PC-9 (cell line): ENCODE data around the gene CLCN1. TPM values are rescaled to one million over a fixed set of nuclear protein-coding genes. Genes with fewer than 3 reads are reported as not detected.

Experiments
- BruUV-seq: library from RNA; stranded (reverse); fragments of 400-500 nt; replicated peaks from 2 replicates; lab custom pipeline; 2021; lab: Mats Ljungman, UMichigan
- CTCF ChIA-PET: fragments of 300-600 bp; sonication (Branson Sonifier 250); formaldehyde crosslinking; loops from one replicate; lab custom pipeline; 2022; ENCODE audit warnings: antibody characterized with exemption; lab: Charles Lee
- POLR2A ChIA-PET: fragments of 300-600 bp; sonication (Branson Sonifier 250); formaldehyde crosslinking; loops from one replicate; lab custom pipeline; 2022; ENCODE audit warnings: antibody characterized with exemption; ENCODE audit not compliant: unreplicated experiment; lab: Charles Lee
- DNase-seq, 2 experiments: peaks; one replicate each; pipeline versions ENCODE4 v3.0.0 to v3.0.0-alpha.2; 2015 to 2022; ENCODE audit warnings: mixed read lengths in 1 of 2
- H2AFZ ChIP-seq: fragments of 200-600 bp; sonication (generic); 2 replicates; pipeline ENCODE4 v1.8.1; 2017; ENCODE audit warnings: antibody characterized with exemption
- H3F3A ChIP-seq: fragments of 200-600 bp; sonication (generic); 2 replicates; pipeline ENCODE4 v1.8.1; 2017; ENCODE audit warnings: antibody characterized with exemption, mild to moderate bottlenecking, low read depth; ENCODE audit not compliant: insufficient read depth
- H3K27ac ChIP-seq: fragments of 200-600 bp; sonication (generic); 2 replicates; pipeline ENCODE4 v1.6.1; 2016; ENCODE audit warnings: mixed run types
- H3K27me3 ChIP-seq: fragments of 200-600 bp; sonication (generic); 2 replicates; pipeline ENCODE4 v1.6.1; 2016; ENCODE audit warnings: low read depth, mixed run types; ENCODE audit not compliant: insufficient read depth
- H3K36me3 ChIP-seq: fragments of 200-600 bp; sonication (generic); 2 replicates; pipeline ENCODE4 v1.6.1; 2016; ENCODE audit warnings: low read depth, mixed run types
- H3K4me1 ChIP-seq: fragments of 200-600 bp; sonication (generic); replicated peaks from 2 replicates; pipeline ENCODE4 v1.6.1; 2016; ENCODE audit warnings: mixed run types; ENCODE audit not compliant: insufficient read depth
- H3K4me2 ChIP-seq: fragments of 200-600 bp; sonication (generic); 2 replicates; pipeline ENCODE4 v1.6.1; 2017; ENCODE audit warnings: mixed run types
- H3K4me3 ChIP-seq: fragments of 200-600 bp; sonication (generic); 2 replicates; pipeline ENCODE4 v1.6.1; 2016; ENCODE audit warnings: mixed run types
- H3K79me2 ChIP-seq: fragments of 200-600 bp; sonication (generic); 2 replicates; pipeline ENCODE4 v1.6.1; 2017; ENCODE audit warnings: low read depth, mixed run types
- H3K9me2 ChIP-seq: fragments of 200-600 bp; sonication (generic); 2 replicates; pipeline ENCODE4 v1.8.1; 2017; ENCODE audit warnings: mild to moderate bottlenecking; ENCODE audit not compliant: insufficient read depth
- H3K9me3 ChIP-seq: fragments of 200-600 bp; sonication (generic); 2 replicates; pipeline ENCODE4 v1.8.1; 2016; ENCODE audit warnings: low read depth; ENCODE audit not compliant: insufficient read depth
- H4K20me1 ChIP-seq: fragments of 200-600 bp; sonication (generic); 2 replicates; pipeline ENCODE4 v1.8.1; 2017; ENCODE audit not compliant: insufficient read depth
- EZH2 ChIP-seq: fragments of 200-600 bp; sonication (generic); IDR thresholded peaks from 2 replicates; pipeline ENCODE4 v1.8.0; 2017; ENCODE audit warnings: antibody characterized with exemption, low read depth
- intact Hi-C: fragments of 100-400 bp; cut with micrococcal nuclease; formaldehyde crosslinking; loops from one replicate; pipeline ENCODE4 v1.10.0; 2022; ENCODE audit not compliant: unreplicated experiment
- total RNA-seq: library from RNA; stranded (reverse); gene quantifications from 2 replicates; pipeline ENCODE4 v1.2.3, GENCODE V29; 2021
- TF ChIP-seq, protein P1 (sequence below): fragments of 200-600 bp; sonication (generic); conservative IDR thresholded peaks from 2 replicates; pipeline ENCODE4 v1.6.1; 2017; ENCODE audit warnings: mixed run types, antibody characterized with exemption, mild to moderate bottlenecking, moderate library complexity

CLCN1 gene
- total RNA-seq, 1 experiment from 2014 or later: not detected

GRCh38 chr7:143283381-143283780, 32.5 kb upstream of the CLCN1 start:
- Histone ChIP-seq H3K79me2 (peaks cover 23% of the 10 kb centered on the region), H4K20me1 (no peaks in the 10 kb centered on the region), H3K36me3 (peaks cover 19% of the 10 kb centered on the region), H3F3A (peaks cover 59% of the 10 kb centered on the region), H3K4me1 (peaks cover 69% of the 10 kb centered on the region), H3K27ac (no peak overlapping the region), H3K9me3 (no peaks in the 10 kb centered on the region; the same call in 1 of the 2 replicates), H3K4me3 (no peak overlapping the region), H2AFZ (no peak overlapping the region), H3K9me2 (no peaks in the 10 kb centered on the region), H3K27me3 (no peaks in the 10 kb centered on the region), H3K4me2 (no peak overlapping the region)
- ChIA-PET CTCF (interaction anchor here (0.7 kb wide), 1 partner anchor 36 kb away, joined by 3 read pairs; no protein-coding TSS in a partner anchor), POLR2A (no interaction called here)
- BruUV-seq: no TSS peak
- no peak for DNase-seq
- intact Hi-C loops: no loop called here
- TF ChIP-seq, protein P1, sequence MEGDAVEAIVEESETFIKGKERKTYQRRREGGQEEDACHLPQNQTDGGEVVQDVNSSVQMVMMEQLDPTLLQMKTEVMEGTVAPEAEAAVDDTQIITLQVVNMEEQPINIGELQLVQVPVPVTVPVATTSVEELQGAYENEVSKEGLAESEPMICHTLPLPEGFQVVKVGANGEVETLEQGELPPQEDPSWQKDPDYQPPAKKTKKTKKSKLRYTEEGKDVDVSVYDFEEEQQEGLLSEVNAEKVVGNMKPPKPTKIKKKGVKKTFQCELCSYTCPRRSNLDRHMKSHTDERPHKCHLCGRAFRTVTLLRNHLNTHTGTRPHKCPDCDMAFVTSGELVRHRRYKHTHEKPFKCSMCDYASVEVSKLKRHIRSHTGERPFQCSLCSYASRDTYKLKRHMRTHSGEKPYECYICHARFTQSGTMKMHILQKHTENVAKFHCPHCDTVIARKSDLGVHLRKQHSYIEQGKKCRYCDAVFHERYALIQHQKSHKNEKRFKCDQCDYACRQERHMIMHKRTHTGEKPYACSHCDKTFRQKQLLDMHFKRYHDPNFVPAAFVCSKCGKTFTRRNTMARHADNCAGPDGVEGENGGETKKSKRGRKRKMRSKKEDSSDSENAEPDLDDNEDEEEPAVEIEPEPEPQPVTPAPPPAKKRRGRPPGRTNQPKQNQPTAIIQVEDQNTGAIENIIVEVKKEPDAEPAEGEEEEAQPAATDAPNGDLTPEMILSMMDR: no peak
- no peak for TF ChIP-seq EZH2

DNA sequence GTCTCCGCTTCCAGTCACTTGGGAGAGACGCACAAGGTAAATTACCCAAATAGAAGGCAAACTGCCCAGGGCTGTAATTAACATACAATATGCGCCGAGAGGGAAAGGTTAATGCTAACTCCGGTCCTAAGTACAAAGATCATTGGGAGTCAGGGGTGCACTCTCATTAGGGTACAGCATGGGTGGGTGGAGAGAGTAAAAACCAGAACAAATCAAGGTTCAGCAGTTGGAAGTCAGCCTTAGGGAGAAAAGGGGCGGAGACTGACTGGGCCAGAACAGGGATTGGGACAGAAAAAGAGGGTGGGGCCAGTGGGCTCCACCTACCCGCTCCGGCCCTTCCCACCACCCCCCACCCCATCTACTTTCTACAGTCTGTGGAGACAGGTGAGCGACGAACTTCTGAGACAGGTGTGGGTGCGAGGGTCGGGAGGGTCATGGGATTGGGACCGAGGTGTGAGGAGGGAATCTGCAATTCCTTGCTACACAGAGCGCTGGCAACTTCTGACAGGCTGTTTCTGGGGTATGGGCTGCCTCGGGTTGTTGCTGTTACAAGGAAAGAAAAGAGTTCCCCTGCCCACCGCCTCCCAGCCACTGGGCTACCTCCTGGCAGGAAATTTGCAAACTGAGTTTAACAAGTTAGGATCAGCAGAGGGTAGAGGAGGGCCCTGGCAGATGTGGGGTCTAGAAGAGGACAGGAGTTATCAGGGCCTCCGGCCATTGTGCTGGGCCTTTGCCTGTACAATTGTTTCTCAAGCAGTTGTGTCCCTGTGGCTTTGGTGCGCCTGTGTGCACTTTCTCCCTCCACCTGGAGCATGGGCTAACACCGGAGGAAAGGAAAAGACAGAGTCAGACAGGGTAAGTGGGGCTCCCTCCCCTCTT, 31.1 kb upstream of the CLCN1 start, which contains the start of gene TMEM139:
TMEM139 (plus strand) TSS at position 368 of the 879 bp plus-strand sequence. CDS start 1,000 bp downstream, outside the sequence.
- peak; percentile 70 to 82 for DNase-seq
- Histone ChIP-seq H4K20me1 (no peaks in the 10 kb centered on the region), H3K79me2 (peaks cover 38% of the 10 kb centered on the region), H3K9me3 (no peaks in the 10 kb centered on the region; the same call in 1 of the 2 replicates), H3K4me1 (peaks cover 62% of the 10 kb centered on the region), H3K36me3 (peaks cover 19% of the 10 kb centered on the region), H3K4me2 (peak within 1 kb of the TSS; percentile 91), H2AFZ (peak within 1 kb of the TSS; percentile 58), H3K9me2 (no peaks in the 10 kb centered on the region), H3K27me3 (no peaks in the 10 kb centered on the region), H3K27ac (peak within 1 kb of the TSS; percentile 90), H3F3A (peaks cover 47% of the 10 kb centered on the region), H3K4me3 (peak within 1 kb of the TSS; percentile 77)
- BruUV-seq: TSS peak; percentile 27
- no peak for TF ChIP-seq EZH2
- TF ChIP-seq, protein P1: no peak
- ChIA-PET POLR2A (interaction anchor here (0.6 kb wide), 2 partner anchors 16 to 26 kb away, joined by 3 to 4 read pairs; no protein-coding TSS in a partner anchor), CTCF (no interaction called here)
- intact Hi-C loops: loop anchor here (1.0 kb wide), 2 partner anchors 22 to 37 kb away; partner anchors contain the start of gene GSTK1

- Histone ChIP-seq H3K4me3 (peak overlapping the region; percentile 77), H3F3A (peaks cover 42% of the 10 kb centered on the region), H3K9me3 (no peaks in the 10 kb centered on the region; the same call in 1 of the 2 replicates), H4K20me1 (no peaks in the 10 kb centered on the region), H3K27ac (peak overlapping the region; percentile 90), H3K27me3 (no peaks in the 10 kb centered on the region), H3K79me2 (peaks cover 44% of the 10 kb centered on the region), H2AFZ (0 out of 2 replicates have a peak overlapping the region, but pooled peaks have one; percentile 58), H3K4me2 (peak overlapping the region; percentile 91), H3K9me2 (no peaks in the 10 kb centered on the region), H3K4me1 (peaks cover 62% of the 10 kb centered on the region), H3K36me3 (peaks cover 23% of the 10 kb centered on the region)
- intact Hi-C loops: loop anchor here (1.0 kb wide), 2 partner anchors 22 to 37 kb away; partner anchors contain the start of gene GSTK1
- BruUV-seq: no TSS peak
- ChIA-PET CTCF (interaction anchor here (0.6 kb wide), 1 partner anchor 95 kb away, joined by 4 read pairs; no protein-coding TSS in a partner anchor), POLR2A (interaction anchor here (0.6 kb wide), 3 partner anchors 16 to 26 kb away, joined by 3 to 4 read pairs (median 3); partner anchors contain the start of gene GSTK1)
- DNase-seq: peak; percentile 96
- no peak for TF ChIP-seq EZH2
- TF ChIP-seq, protein P1: no peak
Measured at GRCh38 chr7:143285470-143285778, 30.5 kb upstream of the CLCN1 start.
